GM19452 (cell line): Measurements from ENCODE around the gene VPS33B.
A peak's percentile ranks its signal among the peaks of the same experiment; 100 is the strongest.
"Not testable (repeated sequence)": the region's sequence is repeated elsewhere in the genome, so short reads cannot be mapped to it uniquely, and the experiment has no call there.

Source experiments
- ATAC-seq: cut with Tn5 transposase; IDR thresholded peaks from one replicate; pipeline ENCODE4 v1.9.1; 2021; ENCODE audit not compliant: unreplicated experiment

VPS33B gene

GRCh38 chr15:91022075-91022831 lies at the start of gene VPS33B:
TSS of gene VPS33B (minus strand) at chr15:91022594. CDS start at chr15:91022249, 345 bp downstream.
- peak; percentile 65 for ATAC-seq

- ATAC-seq, result no peak
Measured at GRCh38 chr15:91072161-91072560, 49.8 kb upstream of the VPS33B start.

DNA sequence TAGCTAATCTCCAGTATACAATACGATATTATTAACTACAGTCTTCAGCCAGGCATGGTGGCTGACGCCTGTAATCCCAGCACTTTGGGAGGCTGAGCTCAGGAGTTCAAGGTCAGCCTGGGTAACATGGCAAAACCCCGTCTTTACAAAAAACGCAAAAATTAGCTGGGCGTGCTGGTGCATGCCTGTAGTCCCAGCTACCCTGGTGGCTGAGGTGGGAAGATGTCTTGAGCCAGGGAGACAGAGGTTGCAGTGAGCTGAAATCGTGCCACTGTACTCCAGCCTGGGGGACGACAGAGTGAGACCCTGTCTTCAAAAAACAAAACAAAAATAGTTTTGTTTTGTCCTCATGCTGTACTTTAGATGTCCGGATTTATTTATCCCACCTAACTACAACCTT lies 48.5 kb upstream of the VPS33B start:
- no peak for ATAC-seq

GRCh38 chr15:91068966-91069365 lies 46.6 kb upstream of the VPS33B start:
- ATAC-seq, result no peak

GRCh38 chr15:91068436-91068835 lies 46.0 kb upstream of the VPS33B start:
- no peak for ATAC-seq

DNA sequence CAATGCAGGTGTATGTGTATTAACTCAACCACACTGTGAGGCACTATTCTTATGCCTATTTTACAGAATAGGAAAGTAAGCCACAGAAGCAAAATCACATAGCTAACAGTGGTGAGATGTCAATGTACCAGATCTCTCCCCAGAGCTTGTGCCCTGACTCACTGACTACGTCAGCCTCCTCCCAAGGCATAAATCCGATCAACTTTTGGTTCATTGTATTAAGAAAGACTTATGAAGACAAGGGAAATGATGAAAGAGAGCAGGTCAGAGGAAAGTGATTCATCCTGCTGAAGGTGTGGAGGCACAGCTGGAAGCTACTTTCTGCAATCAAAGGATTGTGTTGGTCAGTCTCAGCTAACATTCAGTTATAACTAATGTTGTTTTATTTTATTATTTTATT lies 44.6 kb upstream of the VPS33B start:
- ATAC-seq, result no peak

- ATAC-seq, result no peak
Measured at GRCh38 chr15:91065505-91065904, 43.1 kb upstream of the VPS33B start.

GRCh38 chr15:91061997-91062396 lies 39.6 kb upstream of the VPS33B start:
- ATAC-seq, result no peak

DNA sequence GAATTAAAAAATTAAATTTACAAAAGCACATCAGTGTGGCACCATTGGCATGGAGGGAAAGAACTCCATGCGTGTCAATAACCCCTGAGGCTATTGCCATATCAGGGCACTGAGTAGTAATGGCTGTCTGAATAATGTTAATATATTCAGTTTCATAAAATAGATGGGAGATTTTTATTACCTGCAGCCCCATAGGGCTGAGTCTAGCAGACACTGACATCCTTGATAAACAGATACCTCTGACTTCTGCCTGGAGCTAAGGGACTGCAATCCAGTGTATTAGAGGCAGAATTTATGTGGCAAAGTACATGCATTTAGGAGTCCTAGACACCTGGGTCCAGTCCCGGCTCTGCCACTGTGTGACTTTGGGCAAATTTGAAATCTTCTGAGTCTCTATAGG lies 38.8 kb upstream of the VPS33B start:
- ATAC-seq, result no peak

DNA sequence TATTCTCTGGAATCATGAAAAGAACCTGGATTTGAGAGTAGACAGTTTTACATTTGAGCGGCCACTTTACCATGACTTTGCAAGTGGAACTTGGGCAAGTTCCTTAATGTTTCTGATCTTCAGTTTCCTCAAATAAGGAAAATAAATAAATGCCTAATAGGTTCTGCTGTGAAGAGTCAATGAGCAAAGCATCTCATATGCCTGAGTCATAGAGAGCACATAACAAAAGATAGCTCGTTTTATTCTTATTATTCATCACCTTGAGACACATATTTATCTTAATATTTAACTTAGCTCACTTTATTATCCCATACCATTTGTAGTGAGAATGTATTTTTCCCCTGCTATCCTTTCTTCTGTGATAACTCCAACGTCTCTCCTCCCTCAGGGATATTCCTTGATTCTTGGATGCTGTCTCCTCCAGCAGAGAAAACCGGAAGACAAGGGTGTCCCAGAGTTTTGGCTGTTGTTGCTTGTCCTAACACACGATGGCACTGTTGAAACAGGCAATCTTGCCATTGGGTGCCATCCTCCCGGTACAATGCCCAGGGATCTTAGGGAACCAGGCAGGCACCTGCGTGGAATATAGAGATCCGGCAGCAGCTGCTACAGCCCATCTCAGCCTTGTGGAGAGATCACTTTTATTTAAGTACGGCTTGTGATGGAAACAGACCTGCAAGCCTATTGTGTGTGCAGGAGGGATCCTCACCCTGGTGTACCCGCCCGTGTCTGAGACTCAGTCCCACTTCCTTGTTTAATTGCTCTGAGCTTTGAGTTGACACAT lies 33.3 kb upstream of the VPS33B start:
- no peak for ATAC-seq

DNA sequence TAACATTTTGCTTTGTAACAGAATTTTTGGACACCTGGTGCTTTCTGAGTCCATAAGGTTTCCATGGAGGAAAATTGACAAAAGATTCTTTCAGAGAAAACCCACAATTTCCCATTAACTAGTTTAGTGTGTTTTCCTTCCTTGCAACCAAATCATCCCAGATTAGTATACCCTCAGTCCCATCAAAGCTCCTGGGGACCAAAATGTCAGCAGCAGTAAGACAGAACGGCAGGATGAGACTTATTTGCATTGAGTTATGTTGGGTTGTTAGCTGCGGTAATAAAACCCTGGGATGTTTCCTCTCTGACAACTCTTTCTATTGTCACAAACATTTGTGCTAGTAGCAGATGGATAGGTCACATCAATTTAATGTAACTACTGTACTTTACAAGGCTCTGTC lies 32.4 kb upstream of the VPS33B start:
- ATAC-seq, result no peak

- ATAC-seq, result no peak
Measured at GRCh38 chr15:91051248-91051647, 28.9 kb upstream of the VPS33B start.

GRCh38 chr15:91050128-91050455 lies 27.7 kb upstream of the VPS33B start:
- peak; percentile 21 for ATAC-seq

- ATAC-seq, result peak; percentile 68
Measured at GRCh38 chr15:91049378-91050127, 27.2 kb upstream of the VPS33B start.

- ATAC-seq, result no peak
Measured at GRCh38 chr15:91047545-91048199, 25.3 kb upstream of the VPS33B start.

DNA sequence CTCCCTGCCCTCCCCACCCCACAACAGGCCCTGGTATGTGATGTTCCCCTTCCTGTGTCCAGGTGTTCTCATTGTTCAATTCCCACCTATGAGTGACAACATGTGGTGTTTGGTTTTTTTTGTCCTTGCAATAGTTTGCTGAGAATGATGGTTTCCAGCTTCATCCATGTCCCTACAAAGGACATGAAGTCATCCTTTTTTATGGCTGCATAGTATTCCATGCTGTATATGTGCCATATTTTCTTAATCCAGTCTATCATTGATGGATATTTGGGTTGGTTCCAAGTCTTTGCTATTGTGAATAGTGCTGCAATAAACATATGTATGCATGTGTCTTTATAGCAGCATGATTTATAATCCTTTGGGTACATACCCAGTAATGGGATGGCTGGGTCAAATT lies 23.7 kb upstream of the VPS33B start:
- ATAC-seq, result not testable (repeated sequence)

GRCh38 chr15:91045065-91045464 lies 22.7 kb upstream of the VPS33B start:
- no peak for ATAC-seq

DNA sequence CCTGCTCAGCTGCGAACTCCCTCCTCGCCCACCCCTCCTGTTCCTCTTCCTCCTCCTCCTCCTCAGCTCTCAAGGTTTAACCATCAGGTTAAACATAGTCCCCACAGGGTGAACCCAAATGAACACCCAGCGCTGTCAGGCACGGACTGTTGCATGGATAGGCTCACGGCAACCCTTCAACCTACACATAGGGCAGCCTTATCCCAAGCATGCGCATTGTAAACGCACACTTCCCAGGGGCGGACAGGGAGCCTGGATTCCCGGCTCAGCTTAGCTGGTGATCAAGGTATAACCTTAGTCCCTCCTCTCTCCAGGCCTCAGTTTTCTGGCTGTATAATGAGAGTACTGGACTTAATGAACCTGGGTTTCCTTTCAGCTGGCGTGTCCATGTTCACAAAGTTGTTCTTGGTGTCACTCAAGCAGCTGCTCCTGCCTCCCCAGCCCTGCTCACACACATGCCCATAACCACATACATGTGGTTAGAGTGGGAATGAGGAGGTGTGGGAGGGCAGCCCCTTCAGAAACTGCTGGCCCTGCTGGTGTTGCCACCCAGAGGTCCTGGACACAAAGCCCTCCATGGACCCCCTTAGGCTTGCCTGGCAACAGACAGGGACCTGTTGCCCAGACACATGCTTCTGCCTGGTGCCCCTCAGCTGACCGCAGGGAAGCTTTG lies 20.9 kb upstream of the VPS33B start:
- ATAC-seq, result no peak

GRCh38 chr15:91040856-91041255 lies 18.5 kb upstream of the VPS33B start:
- ATAC-seq, result no peak

DNA sequence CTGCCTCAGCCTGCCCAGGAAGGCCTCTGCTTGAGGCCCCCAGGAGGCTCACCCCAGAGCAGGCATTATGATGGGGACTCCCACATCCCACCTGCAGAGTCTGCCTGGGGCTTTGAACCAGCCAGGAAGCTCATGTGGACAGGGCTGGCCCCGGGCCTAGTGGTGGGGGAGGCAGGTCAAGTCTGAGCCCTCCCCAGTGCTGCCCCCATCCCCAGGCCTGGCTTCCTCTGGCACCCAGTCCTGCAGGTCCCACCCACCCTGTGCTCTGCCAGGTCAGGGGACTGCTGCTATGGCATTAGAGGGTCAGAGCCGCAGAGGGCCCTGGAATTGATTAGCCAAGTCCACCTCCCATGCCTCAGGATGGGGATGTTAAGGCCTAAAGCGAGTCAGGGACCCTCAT lies 17.6 kb upstream of the VPS33B start:
- ATAC-seq, result no peak
